Colonic mucosa (tissue), 4 donors: Measurements from ENCODE around the gene SNHG17. TPM values are rescaled to one million over a fixed set of nuclear protein-coding genes. Genes with fewer than 3 reads are reported as not detected.

ENCODE experiments used
- DNase-seq: peaks from one replicate; pipeline ENCODE4 v3.0.0-alpha.2; 2020
- H3K27ac ChIP-seq: fragments of 200-600 bp; one replicate; pipeline ENCODE4 v1.8.0; 2021
- H3K27me3 ChIP-seq: fragments of 200-600 bp; one replicate; pipeline ENCODE4 v1.8.0; 2021
- H3K36me3 ChIP-seq: fragments of 200-600 bp; one replicate; pipeline ENCODE4 v1.8.0; 2021
- H3K4me1 ChIP-seq: fragments of 200-600 bp; one replicate; pipeline ENCODE4 v1.8.0; 2021; ENCODE audit warnings: mild to moderate bottlenecking
- H3K4me3 ChIP-seq: fragments of 200-600 bp; one replicate; pipeline ENCODE4 v1.8.0; 2021
- H3K9ac ChIP-seq, 2 donors: one replicate each; pipeline ENCODE4 v1.7.0; 2013; ENCODE audit warnings: control low read depth in 2 of 2, low read depth in 2 of 2, low read length in 2 of 2
- H3K9me3 ChIP-seq: fragments of 200-600 bp; one replicate; pipeline ENCODE4 v1.8.0; 2021
- intact Hi-C: fragments of 100-400 bp; cut with DNase I; formaldehyde crosslinking; loops from one replicate; pipeline ENCODE4 v1.14.1; 2022
- total RNA-seq, 2 donors: library from RNA; stranded (reverse); fragmentation: NEBNext Ultra II Directional in 1 of 2; extraction: Animal tissue kit (Norgen Biotek cat#: 25700) in 1 of 2; gene quantifications; one replicate each; pipeline ENCODE4 v1.2.1, GENCODE V29; 2021
- TF ChIP-seq, protein P1 (sequence below): fragments of 200-600 bp; IDR thresholded peaks from one replicate; pipeline ENCODE4 v1.8.0; 2022; ENCODE audit warnings: antibody characterized with exemption, mild to moderate bottlenecking
- donor health status: healthy.
- donor health status: DM: no; HTN: no; CAD: no.
- donor health status: DM: no; HTN: no; CAD: no.

Gene SNHG17
- total RNA-seq, 2 donors from 2014 or later, result 21.8 to 36.4 TPM

DNA sequence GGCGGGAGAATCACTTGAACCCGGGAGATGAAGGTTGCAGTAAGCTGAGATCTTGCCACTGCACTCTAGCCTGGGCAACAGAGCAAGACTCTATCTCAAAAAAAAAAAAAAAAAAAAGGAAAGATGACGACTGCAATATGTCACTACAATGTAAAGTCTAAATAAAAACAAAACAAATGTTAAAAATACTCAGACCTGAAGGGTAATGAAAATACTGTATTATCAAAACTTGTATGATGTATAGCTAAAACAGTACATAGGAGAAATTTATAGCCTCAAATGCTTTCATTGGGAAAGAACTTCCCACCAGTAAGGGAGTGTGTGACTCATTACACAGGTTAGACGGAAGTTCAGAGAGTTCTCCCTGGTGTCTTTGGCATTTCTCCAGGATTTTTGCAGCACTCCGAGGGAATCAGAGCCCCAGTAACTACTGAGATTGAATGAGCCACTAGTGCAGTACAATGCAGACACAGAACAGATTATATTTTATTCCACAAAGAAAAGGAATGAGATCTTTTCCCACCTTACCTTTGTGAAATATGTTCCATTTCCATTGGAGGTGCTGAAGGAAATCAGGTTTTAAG, 25.0 kb upstream of the SNHG17 start:
- DNase-seq, result peak; percentile 70
- Histone ChIP-seq H3K4me3 (no peak overlapping the region), H3K36me3 (no peaks in the 10 kb centered on the region), H3K9me3 (no peaks in the 10 kb centered on the region), H3K27me3 (no peaks in the 10 kb centered on the region), H3K9ac (no peak overlapping the region), H3K27ac (no peak overlapping the region), H3K4me1 (no peaks in the 10 kb centered on the region)
- intact Hi-C loops, result no loop called here
- TF ChIP-seq, protein P1, sequence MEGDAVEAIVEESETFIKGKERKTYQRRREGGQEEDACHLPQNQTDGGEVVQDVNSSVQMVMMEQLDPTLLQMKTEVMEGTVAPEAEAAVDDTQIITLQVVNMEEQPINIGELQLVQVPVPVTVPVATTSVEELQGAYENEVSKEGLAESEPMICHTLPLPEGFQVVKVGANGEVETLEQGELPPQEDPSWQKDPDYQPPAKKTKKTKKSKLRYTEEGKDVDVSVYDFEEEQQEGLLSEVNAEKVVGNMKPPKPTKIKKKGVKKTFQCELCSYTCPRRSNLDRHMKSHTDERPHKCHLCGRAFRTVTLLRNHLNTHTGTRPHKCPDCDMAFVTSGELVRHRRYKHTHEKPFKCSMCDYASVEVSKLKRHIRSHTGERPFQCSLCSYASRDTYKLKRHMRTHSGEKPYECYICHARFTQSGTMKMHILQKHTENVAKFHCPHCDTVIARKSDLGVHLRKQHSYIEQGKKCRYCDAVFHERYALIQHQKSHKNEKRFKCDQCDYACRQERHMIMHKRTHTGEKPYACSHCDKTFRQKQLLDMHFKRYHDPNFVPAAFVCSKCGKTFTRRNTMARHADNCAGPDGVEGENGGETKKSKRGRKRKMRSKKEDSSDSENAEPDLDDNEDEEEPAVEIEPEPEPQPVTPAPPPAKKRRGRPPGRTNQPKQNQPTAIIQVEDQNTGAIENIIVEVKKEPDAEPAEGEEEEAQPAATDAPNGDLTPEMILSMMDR, result no peak

DNA sequence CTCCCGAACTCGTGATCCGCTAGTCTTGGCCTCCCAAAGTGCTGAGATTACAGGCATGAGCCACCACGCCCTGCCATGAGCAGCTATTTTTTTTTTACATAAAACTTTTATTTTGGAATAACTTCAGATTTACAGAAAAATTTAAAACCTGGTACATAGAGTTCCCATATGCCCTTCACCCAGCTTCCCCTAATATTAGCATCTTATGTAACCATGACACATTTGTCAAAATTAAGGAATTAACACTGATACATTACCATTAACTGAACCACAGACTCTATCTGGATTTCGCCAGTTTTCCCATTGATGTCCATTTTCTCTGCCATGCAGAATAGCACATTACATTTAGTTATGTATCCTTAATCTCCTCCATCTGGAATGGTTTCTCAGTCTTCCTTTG, 23.2 kb upstream of the SNHG17 start:
- no peak overlapping the region for H3K27ac ChIP-seq
- intact Hi-C loops, result no loop called here
- no peak overlapping the region for H3K9ac ChIP-seq
- DNase-seq, result no peak
- TF ChIP-seq, protein P1, result no peak
- no peaks in the 10 kb centered on the region for H3K36me3 ChIP-seq
- H3K4me1 ChIP-seq, result no peaks in the 10 kb centered on the region
- no peaks in the 10 kb centered on the region for H3K27me3 ChIP-seq
- H3K9me3 ChIP-seq, result no peaks in the 10 kb centered on the region
- no peak overlapping the region for H3K4me3 ChIP-seq

DNA sequence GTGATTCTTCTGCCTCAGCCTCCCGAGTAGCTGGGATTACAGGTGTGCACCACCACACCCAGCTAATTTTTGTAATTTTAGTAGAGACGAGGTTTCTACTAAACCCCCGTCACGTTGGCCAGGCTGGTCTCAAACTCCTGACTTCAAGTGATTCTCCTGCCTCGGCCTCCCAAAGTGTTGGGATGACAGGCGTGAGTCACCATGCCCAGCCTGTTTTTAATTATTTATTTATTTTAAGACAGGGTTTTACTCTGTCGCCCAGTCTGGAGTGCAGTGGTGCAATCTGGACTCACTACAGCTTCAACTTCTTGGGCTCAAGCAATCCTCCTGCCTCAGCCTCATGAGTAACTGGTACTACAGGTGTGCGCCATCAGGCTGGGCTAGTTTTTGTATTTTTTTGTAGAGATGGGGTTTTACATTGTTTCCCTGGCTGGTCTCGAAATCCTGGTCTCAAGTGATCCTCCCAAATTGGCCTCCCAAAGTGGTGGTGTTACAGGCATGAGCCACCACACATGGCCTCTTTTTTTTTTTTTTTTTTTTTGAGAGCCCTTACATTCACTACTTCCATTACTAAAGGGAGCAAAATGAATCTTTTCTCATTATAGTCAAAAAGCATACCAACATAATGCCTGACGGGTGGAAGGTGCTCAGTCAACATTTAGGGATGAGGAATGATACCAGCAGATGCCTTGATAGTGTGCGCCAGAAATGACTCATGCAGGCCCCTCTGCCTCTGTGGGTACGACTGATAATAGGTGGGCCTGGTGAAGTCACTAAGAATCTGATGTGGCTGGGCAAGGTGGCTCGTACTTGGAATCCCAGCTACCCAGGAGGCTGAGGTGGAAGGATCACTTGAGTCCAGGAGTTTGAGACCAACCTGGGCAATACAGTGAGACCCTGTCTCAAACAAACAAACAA, 19.7 kb upstream of the SNHG17 start:
- Histone ChIP-seq H3K27ac (no peak overlapping the region), H3K9ac (no peak overlapping the region), H3K36me3 (no peaks in the 10 kb centered on the region), H3K27me3 (no peaks in the 10 kb centered on the region), H3K4me1 (no peaks in the 10 kb centered on the region), H3K9me3 (no peaks in the 10 kb centered on the region), H3K4me3 (no peak overlapping the region)
- no peak for DNase-seq
- intact Hi-C loops, result no loop called here
- TF ChIP-seq, protein P1, result no peak

DNA sequence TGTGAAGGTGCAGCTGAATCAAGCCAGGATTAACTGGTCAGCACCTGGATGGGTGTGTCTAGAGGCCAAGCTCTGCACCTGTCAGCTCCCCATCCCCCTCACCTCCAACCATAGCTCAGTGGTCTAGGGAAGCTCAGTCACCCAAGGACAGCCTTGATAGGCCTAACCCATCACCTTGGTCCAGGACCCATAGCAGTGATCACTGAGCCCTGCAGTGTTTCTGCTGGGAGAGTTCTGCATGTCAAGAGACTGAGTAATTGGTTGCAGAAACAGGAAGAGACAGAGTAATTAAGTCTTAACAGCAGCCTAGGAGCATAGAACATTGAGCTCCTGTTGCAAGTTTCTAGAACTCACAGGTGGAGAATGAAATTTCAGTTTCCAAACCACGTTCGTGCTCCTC, 18.8 kb upstream of the SNHG17 start:
- TF ChIP-seq, protein P1, result no peak
- H3K27me3 ChIP-seq, result no peaks in the 10 kb centered on the region
- no peak for DNase-seq
- no peak overlapping the region for H3K4me3 ChIP-seq
- no peak overlapping the region for H3K9ac ChIP-seq
- no peaks in the 10 kb centered on the region for H3K9me3 ChIP-seq
- intact Hi-C loops, result no loop called here
- H3K36me3 ChIP-seq, result no peaks in the 10 kb centered on the region
- H3K27ac ChIP-seq, result no peak overlapping the region
- no peaks in the 10 kb centered on the region for H3K4me1 ChIP-seq

DNA sequence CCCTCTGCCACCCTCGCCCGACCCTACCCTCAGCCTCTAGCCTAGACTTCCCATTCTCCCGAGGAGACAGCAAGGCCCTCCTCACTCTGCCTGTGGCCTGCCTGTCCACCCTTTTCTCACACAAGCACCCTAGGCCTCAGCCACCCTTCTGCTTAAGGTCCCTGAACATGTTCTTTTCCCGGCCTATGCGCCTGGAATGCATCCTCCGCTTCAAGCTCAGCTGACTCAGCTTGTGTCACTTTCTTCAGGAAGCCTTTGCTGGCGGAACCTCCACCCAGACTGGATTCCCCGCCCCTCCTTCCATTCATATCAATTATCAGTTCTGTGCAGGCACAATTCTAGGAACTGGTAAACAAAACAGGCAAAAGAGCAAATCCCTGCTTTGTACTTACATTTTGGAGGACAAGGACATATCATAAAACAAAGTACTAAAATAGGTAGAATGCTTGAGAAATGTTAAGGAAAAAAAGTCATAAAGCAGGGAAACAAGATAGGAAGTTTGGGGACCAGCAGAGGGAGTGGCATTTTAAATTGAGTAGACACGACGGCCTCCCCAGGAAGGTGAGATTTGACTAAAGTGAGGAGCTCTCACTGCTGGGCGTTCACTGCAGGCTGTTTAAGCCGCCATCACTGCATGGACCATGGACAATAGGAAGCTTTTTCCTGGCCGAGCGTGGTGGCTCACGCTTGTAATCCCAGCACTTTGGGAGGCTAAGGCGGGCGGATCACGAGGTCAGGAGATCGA, 17.9 kb upstream of the SNHG17 start:
- intact Hi-C loops, result no loop called here
- Histone ChIP-seq H3K27ac (no peak overlapping the region), H3K9ac (no peak overlapping the region)

More for the DNA sequence above, 17.9 kb upstream of the SNHG17 start:
- no peaks in the 10 kb centered on the region for H3K4me1 ChIP-seq
- no peak overlapping the region for H3K4me3 ChIP-seq
- no peak for DNase-seq
- no peaks in the 10 kb centered on the region for H3K27me3 ChIP-seq
- TF ChIP-seq, protein P1, result no peak
- no peaks in the 10 kb centered on the region for H3K36me3 ChIP-seq
- no peaks in the 10 kb centered on the region for H3K9me3 ChIP-seq
